GM19240 (cell line): Measurements from ENCODE around the gene PAPPA.

ENCODE experiments used
- DNase-seq: peaks from one replicate; pipeline ENCODE4 v3.0.0; 2011; ENCODE audit warnings: low spot score; ENCODE audit not compliant: insufficient read length

Gene PAPPA

DNA sequence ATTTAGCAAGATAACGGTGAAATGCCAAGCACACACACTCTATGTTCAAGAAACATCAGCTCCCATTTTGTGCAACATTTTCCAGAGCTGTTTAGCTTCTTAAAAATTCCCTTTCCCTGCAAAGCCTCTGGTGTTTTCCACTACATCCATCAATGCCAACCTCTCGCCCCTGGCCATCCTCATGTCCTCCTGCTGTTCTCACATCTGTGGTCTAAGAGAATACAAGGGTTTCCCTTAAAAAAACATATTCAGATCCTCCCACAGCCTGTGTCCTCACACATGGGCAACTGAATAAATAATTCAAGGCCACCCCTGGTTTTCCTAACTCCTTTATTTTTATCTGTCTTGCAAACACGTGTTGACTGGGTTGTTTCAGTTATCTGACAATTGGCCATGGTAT is 70.3 kb downstream of the PAPPA start:
- no peak for DNase-seq

DNA sequence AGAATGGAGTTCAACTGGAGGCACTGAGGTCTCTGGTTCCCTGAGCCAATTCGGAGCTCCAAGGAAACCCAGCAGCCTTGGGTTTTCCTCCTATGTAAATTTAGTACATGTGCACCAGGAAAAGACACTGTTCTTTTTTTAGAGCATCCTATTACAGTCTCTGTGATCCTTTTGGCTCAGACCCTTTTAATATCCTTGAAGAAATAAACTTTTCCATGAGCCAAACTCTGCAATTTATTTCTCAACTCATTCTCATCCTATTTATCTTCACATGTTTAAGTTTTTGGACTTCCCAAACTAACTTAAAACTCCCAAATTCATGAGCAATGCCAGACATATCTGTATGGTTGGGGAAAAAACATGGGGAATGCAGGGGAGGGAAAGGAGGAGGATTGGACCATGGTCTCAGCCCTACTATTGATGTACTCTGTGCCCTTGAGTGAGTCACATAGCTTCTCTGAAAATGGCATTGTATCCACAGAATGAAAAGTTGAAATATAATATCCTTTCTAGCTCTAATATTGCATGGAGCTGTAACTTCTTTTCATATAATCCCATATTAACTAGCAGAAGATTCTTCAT is 76.6 kb downstream of the PAPPA start:
- no peak for DNase-seq

DNA sequence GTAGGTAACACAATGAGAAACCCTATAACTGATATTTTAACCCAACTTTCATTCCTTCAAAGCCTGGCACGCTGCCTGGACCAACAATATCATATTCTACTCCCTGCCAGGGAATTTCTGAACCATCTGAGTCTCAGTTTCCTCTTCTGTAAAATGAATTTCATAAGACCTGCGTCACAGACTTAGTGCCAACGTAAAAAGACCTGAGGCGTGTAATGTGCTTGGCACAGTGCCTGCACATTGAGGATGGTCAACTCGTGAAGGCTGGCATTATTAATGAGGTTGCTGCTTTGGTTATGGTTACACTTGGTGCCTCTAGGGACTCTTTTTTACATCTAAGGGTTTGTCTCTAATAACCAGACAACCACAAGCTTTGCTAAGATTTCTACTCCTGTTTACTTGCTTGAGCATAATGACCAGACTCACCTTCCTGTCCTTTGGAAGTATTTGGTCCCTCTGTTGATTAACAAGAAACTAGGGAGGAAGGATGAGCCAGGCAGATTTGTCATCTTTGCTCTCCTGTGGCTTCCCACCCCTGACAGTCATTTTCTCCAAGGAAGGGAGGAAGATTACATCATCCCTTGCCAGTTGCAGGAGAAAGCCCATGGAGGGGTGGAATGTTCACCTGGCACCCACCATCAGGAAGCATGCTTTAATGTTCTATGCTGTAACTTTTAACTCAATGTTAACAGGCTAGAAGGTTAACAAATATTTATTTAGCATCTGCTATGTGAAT is 79.0 kb downstream of the PAPPA start:
- no peak for DNase-seq

DNA sequence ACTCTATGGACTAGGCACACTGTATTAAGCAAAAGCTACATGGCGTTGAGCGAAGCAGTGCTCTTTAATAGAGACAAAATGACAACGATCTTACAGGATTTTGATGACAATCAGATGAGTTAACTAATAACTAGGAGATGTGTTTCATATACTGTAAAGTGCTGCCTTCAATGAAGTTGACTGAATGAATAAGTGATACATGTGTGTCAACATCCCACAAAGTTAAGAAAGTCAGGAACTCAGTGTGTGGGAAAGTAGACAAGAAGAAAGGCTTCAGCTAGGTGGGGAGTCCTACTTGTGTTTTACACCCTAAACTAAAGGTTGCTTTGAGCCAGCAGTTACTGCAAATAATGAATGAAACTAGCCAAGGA is 79.6 kb downstream of the PAPPA start:
- no peak for DNase-seq

DNA sequence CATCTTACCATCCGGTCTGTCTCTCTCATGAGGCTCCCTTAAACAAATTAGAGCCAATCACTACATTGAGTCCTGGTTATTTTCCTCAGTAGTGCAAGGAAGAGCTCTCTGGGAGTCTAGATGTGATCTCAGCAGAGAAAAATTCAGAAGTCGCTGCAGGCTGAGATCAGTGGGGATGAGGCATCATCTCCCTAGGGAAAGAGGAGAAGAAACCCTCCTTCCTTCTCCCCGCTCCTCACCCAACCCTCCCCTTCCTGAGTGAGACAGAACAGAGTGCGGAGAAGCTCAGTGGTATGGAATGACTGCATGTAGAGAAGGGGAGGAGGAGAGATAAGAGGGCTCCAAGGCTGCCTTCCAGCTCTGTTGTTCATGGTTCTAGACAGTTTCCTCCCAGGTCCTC is 80.5 kb downstream of the PAPPA start:
- no peak for DNase-seq

DNA sequence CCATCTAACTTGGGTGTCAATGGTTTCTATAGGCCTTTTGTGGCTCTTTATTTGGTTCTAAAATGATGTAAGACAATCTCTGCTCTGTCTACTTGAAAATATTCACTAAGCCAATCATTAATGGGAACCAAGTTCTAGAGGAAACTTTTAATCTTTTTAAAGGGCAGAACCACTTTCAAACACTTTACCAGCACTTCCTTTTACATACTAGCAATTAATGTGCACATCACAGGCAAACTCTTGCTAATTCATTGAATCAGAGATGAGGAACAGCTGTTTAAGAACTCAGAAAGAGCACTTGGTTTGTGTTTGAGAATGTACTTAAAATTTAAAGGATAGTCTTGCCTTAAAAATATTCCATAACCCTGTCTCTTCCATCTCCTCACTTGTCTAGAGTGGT is 83.4 kb downstream of the PAPPA start:
- DNase-seq, result no peak

DNA sequence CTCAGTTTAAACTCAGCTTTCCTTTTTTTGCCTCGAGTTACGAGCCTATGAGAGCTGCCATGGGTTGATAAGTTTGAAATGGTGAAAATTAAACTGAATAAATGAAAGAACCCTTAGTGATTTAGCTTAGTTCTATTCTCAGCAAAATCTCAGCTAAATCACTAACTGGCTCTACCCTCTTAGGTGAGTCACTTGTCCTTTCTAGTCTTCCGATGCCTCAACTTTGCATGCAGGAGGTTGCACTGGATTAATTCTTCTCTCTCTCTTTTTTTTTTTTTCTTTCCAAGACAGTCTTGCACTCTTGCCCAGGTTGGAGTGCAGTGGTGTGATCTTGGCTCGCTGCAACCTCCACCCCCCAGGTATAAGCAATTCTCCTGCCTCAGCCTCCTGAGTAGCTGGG is 83.9 kb downstream of the PAPPA start:
- DNase-seq, result no peak

DNA sequence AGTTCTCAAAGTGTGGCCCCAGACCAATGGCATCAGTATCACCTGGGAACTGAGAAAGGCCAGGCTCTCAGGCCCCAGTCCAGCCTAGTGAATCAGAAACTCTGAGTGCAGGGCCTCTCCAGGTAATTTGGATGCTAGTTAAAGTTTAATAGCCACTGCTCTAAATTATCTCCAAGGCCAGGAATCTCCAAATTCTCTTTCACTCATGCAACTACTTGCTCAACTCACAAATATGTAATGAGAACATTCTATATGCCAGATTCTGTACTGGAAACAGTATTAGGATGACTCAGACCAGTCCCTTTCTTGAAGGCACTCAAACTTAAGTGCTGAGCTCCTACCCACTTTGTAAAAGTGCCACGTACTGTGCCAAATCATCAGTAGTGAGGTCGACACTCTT is 84.6 kb downstream of the PAPPA start:
- DNase-seq, result no peak

DNA sequence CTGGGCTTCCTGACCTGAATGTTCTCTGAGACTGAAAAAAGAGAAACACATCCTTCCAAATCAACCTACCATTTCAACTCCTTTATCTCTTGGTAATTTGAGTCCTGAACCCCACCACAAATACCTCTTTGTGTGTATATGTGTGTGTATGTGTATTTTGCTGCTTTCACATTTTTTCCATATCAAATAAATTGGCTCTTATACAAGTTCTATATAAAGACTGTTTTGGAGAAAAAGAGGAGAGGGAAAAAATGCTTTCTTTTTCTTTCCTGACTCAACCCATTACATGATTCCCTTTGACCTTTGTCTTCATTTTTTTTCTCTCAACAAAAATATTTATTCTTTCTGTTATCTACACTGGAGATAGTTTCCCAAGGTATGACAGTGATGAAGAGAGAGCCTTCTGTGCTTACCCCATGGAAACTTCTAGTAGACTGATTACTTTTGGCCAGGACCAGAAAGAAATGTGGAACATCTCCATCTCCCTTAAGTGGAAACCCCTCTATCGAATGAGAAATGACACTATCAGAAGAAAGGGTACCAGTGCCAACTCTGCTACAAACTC is 85.3 kb downstream of the PAPPA start:
- no peak for DNase-seq

DNA sequence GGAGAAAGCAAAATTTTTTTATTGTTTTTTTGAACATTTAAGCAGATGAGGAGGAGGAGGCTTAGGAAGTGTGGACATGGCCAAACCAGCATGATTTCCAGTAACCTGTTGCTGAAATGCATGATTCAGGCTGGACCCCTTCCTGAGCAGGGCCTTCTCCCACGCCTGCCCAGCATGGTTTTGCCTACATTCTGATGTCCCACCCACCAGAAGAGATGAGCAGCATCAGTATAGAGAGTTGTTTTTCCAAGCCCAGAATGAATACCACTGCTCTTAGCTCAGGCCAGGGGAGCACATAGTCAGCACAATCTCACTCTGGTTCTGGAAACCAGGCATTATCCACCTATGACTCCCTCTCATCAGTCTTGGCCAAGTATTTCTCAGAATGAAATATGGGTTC is 90.1 kb downstream of the PAPPA start:
- no peak for DNase-seq

DNA sequence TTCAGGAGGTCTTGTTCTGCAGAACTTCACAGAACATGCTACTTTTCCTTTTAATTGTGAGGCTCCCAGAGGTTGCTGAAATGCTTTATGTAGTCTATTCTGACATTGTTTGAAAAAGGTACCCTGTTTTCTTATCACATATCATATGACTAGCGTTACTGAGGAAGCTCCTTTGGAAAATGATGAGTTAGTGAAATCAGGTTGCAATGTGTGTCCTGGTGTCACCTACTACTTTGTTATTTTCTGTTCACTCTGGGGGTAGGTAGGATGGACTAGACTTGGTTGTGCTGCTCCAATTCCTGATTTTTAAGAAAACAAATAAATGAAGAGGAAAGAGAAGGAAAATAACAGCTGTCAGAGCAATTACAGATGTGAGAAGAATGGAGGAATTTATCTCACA is 93.7 kb downstream of the PAPPA start:
- DNase-seq, result no peak

DNA sequence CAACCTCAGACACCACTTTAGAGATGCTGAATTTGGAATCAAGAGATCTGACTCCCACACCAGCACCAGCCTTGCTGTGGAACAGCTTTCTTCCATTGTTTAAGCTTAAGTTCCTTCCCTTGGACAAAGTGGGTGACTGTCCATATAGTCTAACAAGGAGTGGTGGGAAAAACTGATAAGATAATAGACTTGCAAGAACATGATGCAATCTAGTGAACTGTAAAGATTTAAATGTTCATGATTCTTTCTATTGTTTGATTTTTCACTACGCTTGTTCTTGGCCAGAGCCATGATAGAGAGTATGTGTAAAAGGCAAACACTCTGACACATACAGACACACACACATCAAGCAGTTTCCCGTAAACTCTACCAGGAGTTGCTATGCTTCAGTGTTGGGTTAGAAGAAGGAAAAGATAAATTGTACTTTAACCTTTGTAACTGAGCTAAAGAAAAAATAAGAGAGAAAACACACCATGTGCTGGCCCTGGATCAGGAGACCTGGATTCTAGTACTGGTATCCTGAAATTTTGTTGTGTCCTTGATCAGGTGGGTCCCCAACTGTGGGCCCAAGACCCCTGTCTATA is 94.3 kb downstream of the PAPPA start:
- DNase-seq, result no peak

DNA sequence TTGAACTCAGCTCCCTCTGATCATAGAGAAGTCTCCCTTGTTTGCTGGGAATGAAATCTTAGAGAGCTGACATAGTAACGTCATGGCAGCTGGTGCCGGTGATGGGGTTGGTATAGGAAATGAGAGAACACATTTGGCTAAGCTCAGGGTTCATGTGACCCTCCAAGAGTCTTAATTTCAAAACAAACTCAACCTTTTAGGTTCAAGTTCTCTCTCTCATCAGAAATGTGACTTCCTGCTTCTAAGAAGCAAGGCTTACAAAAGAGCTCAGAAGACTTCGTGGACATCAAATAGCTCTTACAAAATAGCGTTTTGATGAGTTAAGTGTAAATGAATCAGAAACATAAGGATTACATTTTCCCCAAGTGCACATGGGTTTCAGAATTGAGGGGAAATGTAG is 97.3 kb downstream of the PAPPA start:
- no peak for DNase-seq

DNA sequence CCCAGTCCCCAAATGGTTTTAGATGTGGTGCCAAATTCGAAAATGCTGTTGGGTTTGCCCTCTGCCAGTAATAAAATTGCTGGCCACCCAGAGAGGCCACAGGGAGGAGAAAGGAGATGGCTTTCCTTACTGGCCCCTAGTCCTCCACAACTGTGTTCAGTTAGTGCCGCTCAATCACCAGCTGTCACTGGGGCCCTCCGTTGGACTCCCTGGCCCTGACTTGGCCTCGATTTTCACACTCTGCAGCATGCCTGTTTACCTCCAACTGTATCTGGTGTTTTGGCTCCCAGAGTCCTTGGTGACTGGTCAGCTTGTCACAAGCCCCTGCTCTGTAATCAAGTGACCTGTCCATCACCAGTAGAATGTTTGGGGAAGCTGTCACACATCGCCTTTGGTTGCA is 97.8 kb downstream of the PAPPA start:
- no peak for DNase-seq

DNA sequence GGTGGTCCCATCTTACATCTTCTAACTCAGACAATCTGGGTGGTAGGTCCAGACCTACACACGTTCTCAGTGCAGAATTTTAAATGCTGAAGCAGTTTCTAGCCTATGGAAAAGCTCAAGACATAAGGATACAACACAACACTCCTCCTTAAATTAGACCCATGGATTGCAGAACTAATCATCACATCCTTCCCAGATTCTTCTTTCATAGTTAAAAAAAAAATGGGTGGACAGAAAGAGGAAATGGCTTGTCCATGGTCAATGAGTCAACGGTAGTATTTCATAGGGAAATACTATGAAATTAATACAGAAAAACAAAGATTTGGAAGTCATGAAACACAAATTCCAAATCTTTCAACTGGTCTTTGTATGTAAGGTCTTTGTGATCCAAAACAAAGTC is 106.9 kb downstream of the PAPPA start:
- no peak for DNase-seq

DNA sequence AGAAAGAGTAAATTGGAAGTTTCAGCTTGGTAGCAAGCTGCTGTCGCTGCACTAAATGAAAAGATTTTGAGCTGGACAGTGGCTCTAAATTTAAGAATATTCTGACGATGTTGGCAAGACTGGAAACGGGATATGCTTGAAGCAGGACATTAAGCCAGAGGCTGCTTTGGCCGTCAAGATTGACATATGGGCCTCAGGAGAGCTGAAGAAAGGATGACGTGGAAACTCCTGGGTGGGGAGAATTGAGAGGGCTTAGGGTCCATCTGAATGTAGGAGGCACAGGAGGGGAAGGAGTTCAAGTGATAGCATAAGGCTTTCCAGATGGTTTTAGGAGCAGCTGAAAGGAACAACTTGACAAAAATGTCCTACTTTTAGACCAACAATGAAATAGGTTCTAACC is 108.9 kb downstream of the PAPPA start:
- no peak for DNase-seq

DNA sequence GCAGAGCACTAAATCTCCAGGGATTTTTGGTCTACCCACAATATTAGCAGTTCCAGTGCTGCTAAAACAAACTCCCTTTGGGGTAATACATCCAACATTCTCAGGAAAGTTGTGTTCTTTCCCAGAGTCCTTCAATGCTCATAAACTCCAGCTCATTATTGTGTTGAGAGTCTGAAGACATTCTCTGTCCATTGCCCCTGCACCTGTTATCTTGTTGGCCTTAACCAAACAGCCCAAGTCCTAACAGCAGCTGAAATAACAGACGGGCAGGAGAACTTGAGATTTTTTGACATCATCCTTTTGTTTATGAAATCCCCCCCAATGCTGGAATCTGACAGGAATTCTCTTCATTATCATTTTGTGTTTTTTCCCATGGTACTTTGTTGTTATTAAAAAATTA is 110.8 kb downstream of the PAPPA start:
- no peak for DNase-seq

DNA sequence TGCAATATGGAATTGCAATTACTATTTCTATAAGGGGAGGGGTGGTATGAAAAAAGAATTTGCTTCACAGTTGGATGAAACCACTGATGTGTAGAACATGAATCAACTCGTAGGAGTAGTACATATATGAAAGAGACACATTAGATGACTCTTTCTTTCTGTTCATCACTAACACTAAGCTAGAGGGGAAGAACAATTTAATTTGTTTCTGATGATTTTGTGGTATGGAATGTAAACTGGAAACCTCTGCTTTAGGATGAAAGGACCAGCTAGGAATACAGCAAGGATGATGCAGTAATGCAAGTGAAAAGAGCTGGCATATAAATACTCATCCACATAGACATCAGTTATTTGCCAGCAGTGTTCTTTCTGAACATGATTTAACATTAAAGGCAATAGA is 113.4 kb downstream of the PAPPA start:
- DNase-seq, result no peak

DNA sequence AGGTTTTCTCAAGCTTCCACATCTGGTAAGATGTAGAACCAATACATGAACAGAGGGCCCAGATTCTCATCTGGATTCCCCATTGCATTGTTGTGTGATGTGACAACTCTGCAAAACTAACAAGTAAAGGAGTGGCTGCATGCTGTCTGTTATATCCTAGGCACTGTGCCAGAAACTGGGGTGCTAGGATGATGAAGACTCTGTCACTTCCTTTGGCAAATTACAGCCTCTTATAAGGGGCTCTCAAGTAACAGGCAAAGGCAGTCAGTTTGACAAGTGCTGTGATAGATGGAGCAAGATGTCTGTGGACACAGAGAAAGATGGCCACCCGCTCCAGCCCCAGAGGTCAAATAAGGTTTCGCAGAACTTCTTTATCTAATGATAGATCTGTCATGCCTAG is 115.7 kb downstream of the PAPPA start:
- no peak for DNase-seq

DNA sequence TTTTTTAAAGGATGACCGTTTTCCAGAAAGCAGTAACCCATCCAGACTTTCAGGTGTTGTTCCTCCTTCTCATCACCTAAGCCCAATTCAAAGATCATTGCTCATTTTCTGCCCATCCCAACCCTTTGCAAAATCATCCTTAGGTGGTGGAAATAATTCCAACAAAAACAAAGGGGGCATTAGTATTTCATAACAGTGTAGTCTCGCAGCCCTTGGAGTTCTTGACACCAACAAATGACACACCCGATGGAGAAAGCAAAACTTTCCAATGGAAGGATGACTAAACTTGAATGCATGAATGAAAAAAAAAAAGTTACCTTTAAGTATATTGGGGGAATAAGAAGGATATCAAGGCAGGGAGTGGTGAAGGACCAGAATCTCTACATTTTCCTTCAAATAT is 117.0 kb downstream of the PAPPA start:
- no peak for DNase-seq

DNA sequence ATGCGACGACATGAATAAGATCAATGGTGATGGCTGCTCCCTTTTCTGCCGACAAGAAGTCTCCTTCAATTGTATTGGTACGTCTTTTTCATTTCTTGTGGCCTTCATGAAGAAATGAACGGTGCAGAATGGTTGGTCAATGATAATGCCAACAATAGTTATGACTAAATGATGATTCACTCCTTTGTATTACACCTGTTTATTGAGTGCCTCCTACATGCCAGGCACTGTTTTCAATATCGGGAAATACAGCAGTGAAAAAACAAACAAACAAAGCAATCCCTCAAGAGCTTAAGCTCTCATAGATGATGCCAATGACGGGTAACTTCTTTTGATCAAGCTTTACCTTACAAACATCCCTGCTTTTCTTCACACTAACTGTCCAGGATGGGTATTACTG is 117.7 kb downstream of the PAPPA start:
- DNase-seq, result no peak

DNA sequence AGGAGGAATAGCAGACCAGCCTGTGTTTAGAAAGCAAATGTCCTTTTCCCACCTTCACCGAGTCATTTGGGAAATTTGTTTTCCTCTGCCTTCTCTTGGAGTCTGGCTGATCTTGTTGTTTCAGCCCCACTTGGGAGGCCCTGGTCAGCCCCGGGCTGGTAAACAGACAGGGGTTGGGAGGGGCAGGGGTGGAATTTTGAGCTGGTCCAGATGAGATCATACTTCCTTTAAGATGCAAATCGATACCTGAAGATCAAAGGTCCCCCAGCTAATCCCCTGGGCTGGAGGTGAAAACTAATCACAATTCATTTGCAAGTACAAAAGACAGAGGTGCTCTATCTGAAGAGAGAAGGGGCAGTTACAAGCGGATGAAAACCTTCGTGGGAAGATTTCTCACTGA is 118.4 kb downstream of the PAPPA start:
- DNase-seq, result no peak

DNA sequence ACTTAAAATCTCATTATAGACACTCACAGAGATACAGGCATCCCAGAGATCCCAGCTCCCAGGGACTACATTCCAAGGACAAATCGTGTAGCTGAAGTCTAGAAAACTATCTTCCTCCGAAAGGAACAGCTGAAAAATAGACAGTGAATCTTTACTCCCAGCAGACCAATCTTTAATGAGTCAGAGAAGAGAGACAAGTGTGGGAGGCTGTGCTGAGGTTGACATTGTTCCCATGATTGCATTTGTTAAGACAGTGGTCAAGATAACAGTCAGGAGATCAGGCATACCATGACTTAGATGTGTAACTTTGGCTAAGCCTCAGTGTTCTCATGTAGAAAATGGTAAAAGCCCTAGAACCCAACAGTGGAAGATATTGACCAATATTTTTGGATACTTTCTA is 120.7 kb downstream of the PAPPA start:
- DNase-seq, result no peak
